Heart left ventricle (tissue), 13 donors: ENCODE results near the gene MMRN1.

ENCODE experiments used
- CTCF ChIP-seq, 12 donors: fragments of 200-600 bp; sonication (generic) in 4 of 12; IDR thresholded peaks; one replicate each; pipeline versions ENCODE4 v1.5.0 to v1.8.0; 2018 to 2022; ENCODE audit warnings: antibody characterized with exemption in 12 of 12, mild to moderate bottlenecking in 5 of 12
- POLR2A ChIP-seq, 2 donors: fragments of 450-650 bp; IDR thresholded peaks; one replicate each; pipeline ENCODE4 v1.6.1; 2017; ENCODE audit warnings: antibody characterized with exemption in 2 of 2, mild to moderate bottlenecking in 2 of 2, moderate library complexity in 2 of 2
- donor health status: ischemic (EF 13 %, LVEDD 7.1; RV severe dilation, severe dysfunction).
- donor health status: DM: no; HTN: yes; CAD: no.
- donor health status: DM: no; HTN: no; CAD: no.
- donor health status: ischemic (EF 25% LVEDD 6.9; RV normal size, moderate dysfunction).
- donor health status: ischemic (EF 25% LVEDD 5.7; RV mildly dilated, moderate dysfunction).
- donor health status: ischemic (EF 35%, LVEDD 5.7; RV mildly dilated, moderate dysfunction).
- donor health status: nonischemic (EF 11% LVEDD 7.7; RV severe dilation, severe dysfunction).
- donor health status: DM: yes; HTN: yes; CAD: no.
- donor health status: PGD.
- donor health status: ischemic (EF 29% LVEDD 5.4; RV normal size, mild dysfunction).
- donor health status: nonischemic (EF 23%, LVEDD 6.1; RV moderate dilation, normal function).

- TF ChIP-seq CTCF (IDR thresholded peaks at IDR 0.05) (no peak), POLR2A (IDR thresholded peaks at IDR 0.05) (no peak)
Observed at GRCh38 chr4:89954906-89955695, 60.4 kb downstream of the MMRN1 start.
